Trophoblast cell (in vitro differentiated cells and primary cell): ENCODE measurements around the gene TOR1AIP2.

Experiments used
- DNase-seq, 2 donors: peaks; one replicate each; pipeline ENCODE4 v3.0.0-alpha.2; 2016
- H2AFZ ChIP-seq: 2 replicates; pipeline ENCODE4 v1.6.1; 2013; ENCODE audit warnings: low read length, moderate library complexity, mild to moderate bottlenecking; ENCODE audit not compliant: insufficient read depth, poor library complexity
- H2AK5ac ChIP-seq: 2 replicates; pipeline ENCODE4 v1.6.1; 2013; ENCODE audit warnings: mild to moderate bottlenecking, low read length
- H2BK120ac ChIP-seq: 2 replicates; pipeline ENCODE4 v1.6.1; 2013; ENCODE audit warnings: low read length, mild to moderate bottlenecking, moderate library complexity; ENCODE audit not compliant: insufficient read depth, poor library complexity
- H2BK12ac ChIP-seq: 2 replicates; pipeline ENCODE4 v1.6.1; 2013; ENCODE audit warnings: mild to moderate bottlenecking, low read length, moderate library complexity
- H2BK5ac ChIP-seq: 2 replicates; pipeline ENCODE4 v1.6.1; 2013; ENCODE audit warnings: low read length, low read depth, moderate library complexity, mild to moderate bottlenecking; ENCODE audit not compliant: poor library complexity
- H3K14ac ChIP-seq: 2 replicates; pipeline ENCODE4 v1.6.1; 2013; ENCODE audit warnings: mild to moderate bottlenecking, low read length
- H3K18ac ChIP-seq: 2 replicates; pipeline ENCODE4 v1.6.1; 2013; ENCODE audit warnings: mild to moderate bottlenecking, low read length
- H3K23ac ChIP-seq: 2 replicates; pipeline ENCODE4 v1.6.1; 2013; ENCODE audit warnings: low read length
- H3K27ac ChIP-seq: 2 replicates; pipeline ENCODE4 v1.5.1; 2013; ENCODE audit warnings: low read depth, mild to moderate bottlenecking, inconsistent platforms, low read length, moderate library complexity
- H3K27me3 ChIP-seq: 2 replicates; pipeline ENCODE4 v1.6.1; 2013; ENCODE audit warnings: inconsistent platforms, mild to moderate bottlenecking, low read length, moderate library complexity; ENCODE audit not compliant: insufficient read depth
- H3K36me3 ChIP-seq, 2 experiments: 1 replicate in 1 of 2; 2 replicates in 1 of 2; pipeline ENCODE4 v1.6.1; 2013; ENCODE audit warnings: low read length in 2 of 2, mild to moderate bottlenecking in 2 of 2, moderate library complexity in 1 of 2; ENCODE audit not compliant: insufficient read depth in 2 of 2, control insufficient read depth in 1 of 2
- H3K4ac ChIP-seq: 2 replicates; pipeline ENCODE4 v1.6.1; 2013; ENCODE audit warnings: low read depth, mild to moderate bottlenecking, low read length, moderate library complexity
- H3K4me1 ChIP-seq, 2 experiments: 1 replicate in 1 of 2; 2 replicates in 1 of 2; pipeline ENCODE4 v1.6.1; 2013; ENCODE audit warnings: low read length in 2 of 2, mild to moderate bottlenecking in 2 of 2, moderate library complexity in 1 of 2; ENCODE audit not compliant: insufficient read depth in 2 of 2, control insufficient read depth in 1 of 2
- H3K4me2 ChIP-seq: 2 replicates; pipeline ENCODE4 v1.6.1; 2013; ENCODE audit warnings: inconsistent platforms, mild to moderate bottlenecking, low read length, moderate library complexity
- H3K4me3 ChIP-seq: 2 replicates; pipeline ENCODE4 v1.5.1; 2013; ENCODE audit warnings: mild to moderate bottlenecking, low read depth, low read length, inconsistent platforms
- H3K79me1 ChIP-seq: one replicate; pipeline ENCODE4 v1.6.1; 2013; ENCODE audit warnings: low read length
- H3K79me2 ChIP-seq: 2 replicates; pipeline ENCODE4 v1.6.1; 2013; ENCODE audit warnings: low read length, mild to moderate bottlenecking; ENCODE audit not compliant: control insufficient read depth, insufficient read depth, poor library complexity
- H3K9ac ChIP-seq: 2 replicates; pipeline ENCODE4 v1.6.1; 2013; ENCODE audit warnings: mild to moderate bottlenecking, low read length
- H3K9me3 ChIP-seq: 2 replicates; pipeline ENCODE4 v1.6.1; 2013; ENCODE audit warnings: low read depth, mild to moderate bottlenecking, control low read depth, inconsistent platforms, low read length; ENCODE audit not compliant: insufficient read depth
- H4K12ac ChIP-seq: 2 replicates; pipeline ENCODE4 v1.6.1; 2013; ENCODE audit warnings: low read depth, mild to moderate bottlenecking, low read length, moderate library complexity
- H4K8ac ChIP-seq: 2 replicates; pipeline ENCODE4 v1.6.1; 2013; ENCODE audit warnings: low read depth, mild to moderate bottlenecking, low read length, moderate library complexity
- H4K91ac ChIP-seq: one replicate; pipeline ENCODE4 v1.6.1; 2013; ENCODE audit warnings: low read depth, mild to moderate bottlenecking, low read length, moderate library complexity
- WGBS: extraction: QIAGEN DNeasy Blood & Tissue Kit; methylation state at CpG from one replicate; pipeline ENCODE4 v1.1.7; 2013; ENCODE audit warnings: missing lambda C conversion rate; ENCODE audit not compliant: insufficient read length, insufficient coverage; ENCODE audit errors: extremely low coverage; 5-methylcytosine and 5-hydroxymethylcytosine counted together

Gene TOR1AIP2

DNA sequence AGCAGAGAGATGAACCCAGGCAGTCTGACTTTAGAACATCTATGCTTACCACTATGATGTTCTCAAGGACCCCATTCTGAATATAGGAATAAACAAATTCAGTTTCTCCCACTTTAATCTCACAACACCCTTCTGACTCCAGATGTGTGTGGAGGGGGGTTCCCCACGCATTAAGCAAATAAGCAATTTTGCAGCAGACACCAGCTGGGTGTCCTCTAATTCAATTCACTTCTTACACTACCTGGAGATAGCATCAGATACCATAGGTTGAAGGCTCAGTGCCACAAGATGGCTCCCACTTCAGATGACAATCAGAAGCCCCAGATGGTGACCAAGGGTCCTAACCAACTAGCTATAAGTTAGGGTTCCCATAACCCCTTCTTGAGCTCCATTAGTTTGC, 46.7 kb upstream of the TOR1AIP2 start:
- Histone ChIP-seq H4K8ac (no peak overlapping the region), H3K27ac (no peak overlapping the region), H3K79me2 (no peaks in the 10 kb centered on the region), H3K27me3 (no peaks in the 10 kb centered on the region), H3K9me3 (no peaks in the 10 kb centered on the region), H3K4me3 (no peak overlapping the region), H2AFZ (no peak overlapping the region), H2AK5ac (no peak overlapping the region), H3K4ac (no peak overlapping the region), H3K18ac (no peak overlapping the region), H3K23ac (no peak overlapping the region), H2BK12ac (no peak overlapping the region), H3K4me1 (peaks cover 2% of the 10 kb centered on the region in 2 experiments), H3K79me1 (peaks cover 2% of the 10 kb centered on the region), H3K9ac (no peak overlapping the region), H3K36me3 (no peaks in the 10 kb centered on the region), H4K91ac (no peak overlapping the region), H3K14ac (no peak overlapping the region), H3K4me2 (no peak overlapping the region), H4K12ac (no peak overlapping the region), H2BK120ac (no peak overlapping the region), H2BK5ac (no peak overlapping the region)
- DNase-seq = no peak
- no CpG with 5 or more reads among the region's 1 CpG for WGBS

DNA sequence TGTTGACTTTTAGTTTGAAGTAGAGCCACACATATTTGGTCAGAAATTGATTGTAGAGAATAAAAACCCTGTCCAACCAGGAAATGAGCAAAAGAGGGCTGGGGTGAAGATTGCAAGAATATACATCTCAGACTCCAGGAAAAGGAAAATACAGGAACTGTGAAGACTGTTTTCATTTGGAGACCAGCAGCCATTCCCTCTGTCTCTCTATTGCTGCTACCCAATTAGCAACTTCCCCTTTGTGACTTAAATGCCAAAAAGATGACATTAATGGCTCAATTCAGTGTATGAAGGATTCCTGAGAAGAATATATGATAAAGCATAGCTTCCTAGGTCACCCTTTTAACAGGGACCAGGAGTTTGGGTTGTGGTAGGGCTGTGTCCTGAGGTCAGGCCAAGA, 45.4 kb upstream of the TOR1AIP2 start:
- Histone ChIP-seq H2AK5ac (no peak overlapping the region), H3K27ac (no peak overlapping the region), H2BK120ac (no peak overlapping the region), H3K23ac (no peak overlapping the region), H3K4me1 (peaks cover 2% of the 10 kb centered on the region in 2 experiments), H3K4me2 (no peak overlapping the region), H3K9ac (no peak overlapping the region), H4K8ac (no peak overlapping the region), H4K91ac (no peak overlapping the region), H3K14ac (no peak overlapping the region), H2AFZ (no peak overlapping the region), H3K4me3 (no peak overlapping the region), H2BK5ac (no peak overlapping the region), H2BK12ac (no peak overlapping the region), H3K79me1 (peaks cover under 1% of the 10 kb centered on the region), H4K12ac (no peak overlapping the region), H3K79me2 (no peaks in the 10 kb centered on the region), H3K9me3 (no peaks in the 10 kb centered on the region), H3K4ac (no peak overlapping the region), H3K18ac (no peak overlapping the region), H3K36me3 (peaks cover 0 to under 1% of the 10 kb centered on the region in 2 experiments), H3K27me3 (no peaks in the 10 kb centered on the region)
- no peak for DNase-seq

DNA sequence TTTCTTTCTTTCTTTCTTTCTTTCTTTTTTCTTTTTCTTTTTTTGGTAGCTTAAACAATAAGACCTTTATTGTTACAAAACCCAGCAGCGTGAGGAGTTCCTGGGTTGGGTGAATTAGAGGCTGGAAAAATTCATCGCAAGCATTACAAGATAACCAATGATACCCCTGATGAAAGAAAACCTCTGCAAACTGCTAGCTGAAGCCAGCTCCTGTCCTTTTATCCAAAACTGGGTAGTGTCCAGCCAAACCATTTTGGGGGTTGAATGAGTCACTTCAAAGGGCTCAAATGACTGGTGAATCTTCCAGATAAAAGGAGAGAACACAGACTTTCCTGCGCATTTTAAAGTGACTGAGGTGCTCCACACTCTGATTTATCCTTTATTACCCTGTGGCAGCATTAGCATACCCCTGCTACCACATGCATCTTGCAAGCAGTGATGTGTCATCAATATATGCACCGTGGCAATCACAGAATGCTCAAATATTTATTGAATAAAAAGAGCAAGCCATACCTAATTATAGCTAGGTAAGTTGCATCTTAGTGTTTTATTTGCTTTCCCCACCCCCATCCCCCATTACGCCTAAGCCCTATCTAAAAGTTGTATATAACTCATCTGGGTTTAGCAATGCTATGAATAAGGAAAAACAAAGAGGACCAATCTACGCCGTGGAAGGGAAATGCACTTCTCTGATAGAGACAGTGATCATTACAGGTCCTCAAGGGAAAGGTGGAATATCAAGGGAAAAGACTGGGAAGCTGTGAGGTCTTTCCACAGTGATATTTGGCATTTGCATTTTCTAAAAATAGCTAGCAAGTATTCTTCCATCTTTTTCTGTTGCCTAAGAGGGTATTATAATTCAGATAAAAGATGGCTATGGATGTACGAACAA, 44.6 kb upstream of the TOR1AIP2 start:
- Histone ChIP-seq H3K79me1 (no peaks in the 10 kb centered on the region), H2BK5ac (no peak overlapping the region), H3K4me1 (peaks cover 2% of the 10 kb centered on the region in 2 experiments), H3K9ac (no peak overlapping the region), H3K36me3 (peaks cover 0 to 8% of the 10 kb centered on the region in 2 experiments), H2BK12ac (no peak overlapping the region), H3K23ac (no peak overlapping the region), H4K91ac (no peak overlapping the region), H3K14ac (no peak overlapping the region), H4K12ac (no peak overlapping the region), H2AFZ (no peak overlapping the region), H3K27me3 (no peaks in the 10 kb centered on the region), H3K4ac (no peak overlapping the region), H2BK120ac (no peak overlapping the region), H4K8ac (no peak overlapping the region), H2AK5ac (no peak overlapping the region), H3K9me3 (no peaks in the 10 kb centered on the region), H3K79me2 (no peaks in the 10 kb centered on the region), H3K4me2 (no peak overlapping the region), H3K4me3 (no peak overlapping the region), H3K27ac (no peak overlapping the region), H3K18ac (no peak overlapping the region)
- no CpG with 5 or more reads among the region's 8 CpGs for WGBS
- no peak for DNase-seq

DNA sequence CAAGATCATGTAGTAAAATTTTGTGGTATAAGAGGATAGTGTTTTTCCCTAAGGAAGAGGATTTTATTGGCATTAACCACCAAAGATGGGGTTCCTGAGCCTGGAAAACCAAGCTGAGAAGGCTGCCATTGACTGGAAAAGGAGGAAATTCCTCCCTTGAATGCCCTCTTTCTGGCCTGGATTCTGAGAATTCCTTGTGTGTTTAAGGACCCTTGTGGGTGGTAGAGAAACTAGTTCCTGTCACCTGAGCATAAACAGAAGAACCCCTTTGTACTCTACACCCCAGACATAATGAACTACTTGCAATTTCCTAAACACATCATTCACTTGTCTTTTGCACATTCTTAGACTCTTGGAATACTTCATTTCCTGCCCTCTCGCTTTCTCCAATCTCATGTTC, 43.9 kb upstream of the TOR1AIP2 start:
- H4K91ac ChIP-seq = no peak overlapping the region
- H3K27ac ChIP-seq = no peak overlapping the region
- DNase-seq = no peak
- no peak overlapping the region for H4K8ac ChIP-seq
- no peak overlapping the region for H3K4me3 ChIP-seq
- no peaks in the 10 kb centered on the region for H3K79me2 ChIP-seq
- peaks cover 0 to 9% of the 10 kb centered on the region in 2 experiments for H3K36me3 ChIP-seq
- no peak overlapping the region for H2BK120ac ChIP-seq
- no peak overlapping the region for H3K4me2 ChIP-seq
- WGBS = no CpG with 5 or more reads among the region's 1 CpG
- H4K12ac ChIP-seq = no peak overlapping the region
- H3K79me1 ChIP-seq = no peaks in the 10 kb centered on the region
- no peak overlapping the region for H2AFZ ChIP-seq
- H3K23ac ChIP-seq = no peak overlapping the region
- H3K14ac ChIP-seq = no peak overlapping the region
- H3K18ac ChIP-seq = no peak overlapping the region
- H2BK5ac ChIP-seq = no peak overlapping the region
- no peaks in the 10 kb centered on the region for H3K9me3 ChIP-seq
- no peaks in the 10 kb centered on the region for H3K27me3 ChIP-seq
- H3K9ac ChIP-seq = no peak overlapping the region
- H2AK5ac ChIP-seq = no peak overlapping the region
- H3K4ac ChIP-seq = no peak overlapping the region
- peaks cover 2% of the 10 kb centered on the region in 2 experiments for H3K4me1 ChIP-seq
- H2BK12ac ChIP-seq = no peak overlapping the region
